Iris pigment epithelial cell (primary cell): ENCODE data around the gene GNAI1.

Experiments used
- DNase-seq: peaks from one replicate; pipeline ENCODE4 v3.0.0-alpha.2; 2011; ENCODE audit warnings: low read depth

GNAI1 gene

GRCh38 chr7:80132594-80132993 is 2.0 kb upstream of the GNAI1 start:
- no peak for DNase-seq

GRCh38 chr7:80133361-80134114 is 1.1 kb upstream of the GNAI1 start:
- DNase-seq, result peak; percentile 36

DNA sequence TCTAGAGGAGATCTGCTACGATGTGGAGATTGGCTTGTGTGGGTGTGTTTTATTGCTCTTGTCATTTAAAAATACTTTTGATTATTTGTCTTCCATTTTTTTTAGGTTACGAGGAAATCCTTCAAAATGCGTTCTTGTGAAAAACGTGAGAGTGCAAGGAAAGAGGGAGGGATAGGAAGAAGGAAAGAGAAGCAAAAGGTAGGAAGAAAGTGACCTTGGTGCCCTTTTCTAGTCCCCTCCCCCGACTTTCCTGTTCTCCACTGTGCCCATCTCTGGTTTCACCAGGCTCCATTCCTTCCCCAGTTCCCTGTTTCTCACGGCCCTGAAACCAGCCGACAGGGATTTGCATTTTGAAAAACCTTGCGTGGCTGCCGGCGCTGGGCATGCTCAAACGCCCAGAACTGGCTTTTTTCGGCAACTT is 506 bp upstream of the GNAI1 start:
- no peak for DNase-seq

DNA sequence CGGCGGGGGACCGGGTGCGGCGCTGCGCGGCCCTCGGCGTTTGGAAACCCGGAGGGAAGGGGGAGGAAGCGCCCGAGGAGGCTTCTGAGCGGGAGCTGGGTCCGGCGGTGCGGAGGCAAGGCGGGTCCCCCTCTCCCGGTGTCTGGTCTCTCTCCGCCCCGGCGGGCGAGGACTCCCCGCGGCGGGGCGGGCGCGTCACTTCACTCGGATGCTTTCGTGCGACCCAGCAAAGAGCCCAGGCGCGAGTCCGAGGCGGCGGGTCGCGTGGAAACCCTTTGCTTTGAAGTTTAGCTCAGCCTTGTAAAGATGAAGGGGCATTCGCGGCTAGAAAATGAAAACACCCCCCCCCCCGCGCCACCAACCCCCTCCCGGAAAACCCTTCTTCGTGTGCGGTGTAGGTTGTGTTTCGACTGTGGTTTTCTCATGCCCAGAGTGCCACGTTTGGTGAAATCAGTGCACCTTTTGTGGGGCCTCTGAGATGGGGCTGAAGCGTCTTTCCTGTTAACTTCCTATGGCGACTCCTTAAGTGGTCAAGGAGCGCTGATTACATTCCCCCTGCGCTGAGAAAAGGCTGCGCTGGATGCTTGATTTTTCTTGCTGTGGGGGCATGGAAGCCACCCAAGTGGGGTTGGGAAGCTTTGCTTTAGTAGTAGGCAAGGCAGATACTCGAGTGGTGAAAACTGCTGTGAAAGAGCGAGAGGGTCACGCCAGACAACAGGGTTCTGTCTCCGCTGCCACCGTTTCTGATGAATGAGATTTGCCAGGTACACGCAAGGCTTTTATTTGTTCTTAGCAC is 876 bp downstream of the GNAI1 start:
- peak; percentile 37 for DNase-seq

- peak; percentile 69 for DNase-seq
Measured at GRCh38 chr7:80136261-80137055, 1.8 kb downstream of the GNAI1 start.

- DNase-seq, result no peak
Measured at GRCh38 chr7:80137410-80137809, 2.8 kb downstream of the GNAI1 start.

DNA sequence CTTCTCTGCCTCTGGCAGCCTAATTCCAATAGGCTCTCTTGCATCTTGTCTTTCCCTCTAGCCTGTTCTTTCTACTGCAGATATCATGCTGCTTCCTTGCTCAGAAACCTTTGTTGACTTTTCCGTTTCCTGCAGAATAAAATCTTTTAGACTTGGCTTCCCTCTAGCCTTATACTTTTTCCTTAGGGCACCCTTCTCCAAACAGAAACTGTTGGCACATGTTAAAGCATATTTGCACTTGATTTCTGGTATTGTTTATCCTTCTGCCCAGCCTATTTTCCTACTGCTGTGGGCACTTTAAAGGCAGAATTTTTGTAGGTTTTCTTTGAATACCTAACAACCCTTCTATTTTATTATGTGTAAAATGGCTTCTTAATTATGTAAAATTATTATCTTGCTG is 4.6 kb downstream of the GNAI1 start:
- DNase-seq, result no peak

DNA sequence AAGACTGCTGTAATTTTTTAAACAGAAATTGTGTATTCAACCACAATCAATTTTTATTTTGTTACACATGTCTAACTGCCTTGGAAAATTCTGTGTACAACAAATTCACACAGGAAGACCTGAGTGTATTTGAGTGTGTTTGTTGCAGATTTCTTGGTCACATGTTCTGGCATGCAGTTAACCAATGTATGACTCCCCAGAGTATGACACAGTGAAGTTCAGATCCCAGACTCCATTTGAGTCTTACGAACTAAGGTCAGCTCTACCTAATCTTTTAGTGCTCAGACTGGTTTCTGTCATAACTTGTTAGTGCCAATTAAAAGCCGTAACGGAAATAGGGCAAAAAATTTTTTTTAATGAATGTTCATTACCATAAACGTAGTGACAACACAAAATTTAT is 5.8 kb downstream of the GNAI1 start:
- no peak for DNase-seq

- no peak for DNase-seq
Measured at GRCh38 chr7:80141376-80141775, 6.7 kb downstream of the GNAI1 start.

DNA sequence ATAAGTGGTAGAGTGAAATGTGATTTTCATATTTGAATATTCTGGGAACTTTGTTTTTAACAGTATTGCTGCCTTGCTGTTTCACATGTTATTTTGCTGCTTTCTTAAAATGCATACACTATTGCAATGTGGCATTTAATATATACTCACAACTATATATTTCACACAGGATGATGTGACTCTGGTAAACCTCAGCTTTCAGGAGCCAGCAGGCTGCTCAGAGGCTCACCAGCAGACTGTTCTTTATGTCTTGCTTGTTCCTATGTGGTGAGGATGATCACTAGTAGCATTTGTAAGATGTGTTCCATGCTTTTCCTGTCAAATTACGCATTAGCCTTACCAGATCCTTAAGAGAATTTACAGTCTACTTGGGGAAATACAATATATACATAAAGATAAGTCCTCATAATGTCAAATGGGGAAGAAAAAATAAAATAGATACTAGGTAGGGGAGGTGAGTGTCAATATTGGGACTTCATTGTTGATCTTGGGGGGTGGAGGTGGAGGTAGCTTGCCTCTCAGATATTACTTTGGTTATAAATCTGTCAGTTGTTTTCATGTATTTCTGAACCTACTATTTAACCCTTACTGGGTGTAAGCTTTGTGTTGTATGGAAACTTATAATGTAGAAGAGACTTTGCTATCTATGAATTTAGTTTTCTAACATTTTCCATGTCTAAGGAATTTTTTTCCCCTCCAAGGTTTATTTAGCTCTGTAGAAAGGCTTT is 8.4 kb downstream of the GNAI1 start:
- DNase-seq, result no peak

DNA sequence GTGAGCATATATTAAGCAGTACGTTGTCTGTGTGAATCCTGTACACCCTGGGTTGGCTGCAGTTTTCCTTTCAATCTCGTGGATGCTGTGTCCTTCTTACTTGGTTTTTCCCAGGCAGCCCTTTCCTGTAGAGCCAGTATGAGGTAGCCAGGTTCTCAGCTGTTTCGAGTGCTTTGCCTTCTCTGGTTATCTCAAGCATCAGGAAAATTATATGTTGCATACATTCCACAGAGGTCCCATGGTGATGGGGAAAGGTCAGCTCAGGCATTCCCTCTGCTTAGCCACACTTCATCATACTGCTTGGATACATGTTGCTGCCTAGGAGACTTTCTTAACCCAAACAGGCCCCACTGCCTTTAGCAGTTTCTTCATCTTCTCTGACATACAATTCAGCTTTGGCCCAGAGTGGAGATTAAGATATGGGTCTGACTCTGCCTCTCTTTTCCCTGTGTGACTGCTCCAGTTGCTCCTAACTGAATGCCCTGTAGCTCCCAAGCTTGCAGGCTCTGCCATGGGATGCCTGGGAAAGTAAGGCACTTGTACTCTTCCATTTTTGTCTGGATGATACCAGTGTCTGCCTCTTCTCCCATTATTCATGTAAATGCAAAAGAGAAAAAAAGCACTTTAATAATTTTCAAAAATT is 11.3 kb downstream of the GNAI1 start:
- peak; percentile 95 for DNase-seq

DNA sequence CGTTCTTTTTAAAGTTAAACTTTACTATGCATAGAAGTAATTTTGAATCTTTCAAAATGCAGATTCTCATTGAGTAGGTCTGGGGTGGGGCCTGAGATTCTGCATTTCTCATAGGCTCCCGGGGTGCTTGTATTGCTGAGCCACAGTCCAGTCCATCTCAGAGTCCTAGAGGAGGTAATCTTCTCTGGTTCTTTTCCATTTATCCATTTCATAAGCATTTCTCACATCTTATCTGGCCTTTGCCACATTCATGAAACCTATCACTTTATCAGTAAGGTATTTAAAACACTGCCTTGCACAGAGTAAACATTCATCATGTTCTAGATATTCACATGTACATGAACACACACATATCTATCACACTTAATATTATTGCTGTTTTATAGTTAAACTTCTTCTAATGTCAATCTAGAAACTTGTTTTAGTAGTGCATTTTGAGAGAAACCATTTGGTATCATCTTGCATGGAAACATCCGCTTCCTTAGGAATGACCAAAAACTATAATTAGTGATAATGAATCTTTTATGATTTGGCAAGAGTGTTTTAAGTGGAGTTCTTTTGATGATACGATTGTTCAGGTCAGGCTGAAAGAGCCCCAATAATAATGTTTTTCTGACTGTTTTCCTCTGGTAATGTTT is 12.0 kb downstream of the GNAI1 start:
- no peak for DNase-seq

- DNase-seq, result peak; percentile 93
Measured at GRCh38 chr7:80147543-80148391, 13.1 kb downstream of the GNAI1 start.

GRCh38 chr7:80150611-80151273 is 16.1 kb downstream of the GNAI1 start:
- peak; percentile 66 for DNase-seq

DNA sequence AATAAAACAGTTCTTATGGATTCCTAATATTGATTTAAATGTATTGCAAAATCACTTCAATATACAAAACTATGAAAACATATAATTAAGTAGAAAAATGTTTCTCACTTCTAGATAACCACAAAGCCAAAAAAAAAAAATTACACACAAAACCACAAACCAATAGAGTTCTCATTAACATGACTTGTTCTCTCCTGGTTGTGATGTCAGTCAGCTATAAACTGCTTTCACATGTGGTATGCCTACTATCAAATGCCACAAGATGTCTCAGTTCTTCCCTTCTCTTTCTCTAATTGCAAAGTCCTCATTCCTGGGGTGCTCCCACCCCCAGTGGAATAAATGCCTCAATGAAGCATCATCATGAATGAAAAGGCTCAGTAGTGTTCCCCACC is 16.6 kb downstream of the GNAI1 start:
- peak; percentile 93 for DNase-seq

- DNase-seq, result peak; percentile 73
Measured at GRCh38 chr7:80153446-80153845, 18.8 kb downstream of the GNAI1 start.

GRCh38 chr7:80154656-80155333 is 20.2 kb downstream of the GNAI1 start:
- DNase-seq, result peak; percentile 77

GRCh38 chr7:80155374-80155773 is 20.7 kb downstream of the GNAI1 start:
- DNase-seq, result no peak

DNA sequence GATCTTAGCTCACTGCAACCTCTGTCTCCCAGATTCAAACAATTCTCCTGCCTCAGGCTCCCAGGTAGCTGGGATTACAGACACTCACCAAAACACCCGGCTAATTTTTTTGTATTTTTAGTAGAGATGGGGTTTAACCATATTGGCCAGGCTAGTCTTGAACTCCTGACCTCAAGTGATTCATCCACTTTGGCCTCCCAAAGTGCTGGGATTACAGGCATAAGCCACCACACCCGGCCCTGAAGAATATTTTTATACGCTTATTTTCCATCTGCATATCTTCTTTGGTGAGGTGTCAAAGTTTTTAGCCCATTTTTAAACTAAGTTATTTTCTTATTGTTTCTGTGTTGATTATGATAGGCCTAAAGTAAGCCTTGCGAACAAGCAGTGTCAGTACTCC is 23.1 kb downstream of the GNAI1 start:
- peak; percentile 54 for DNase-seq
